NCI-H2196 treated with DMSO at 0.1 percent for 48 hours (cell line): Measurements from ENCODE around the gene PADI6.

Experiments
- DNase-seq: peaks from one replicate; lab custom pipeline; 2025; ENCODE audit not compliant: unreplicated experiment; lab: John Stamatoyannopoulos, UW

PADI6 gene

DNA sequence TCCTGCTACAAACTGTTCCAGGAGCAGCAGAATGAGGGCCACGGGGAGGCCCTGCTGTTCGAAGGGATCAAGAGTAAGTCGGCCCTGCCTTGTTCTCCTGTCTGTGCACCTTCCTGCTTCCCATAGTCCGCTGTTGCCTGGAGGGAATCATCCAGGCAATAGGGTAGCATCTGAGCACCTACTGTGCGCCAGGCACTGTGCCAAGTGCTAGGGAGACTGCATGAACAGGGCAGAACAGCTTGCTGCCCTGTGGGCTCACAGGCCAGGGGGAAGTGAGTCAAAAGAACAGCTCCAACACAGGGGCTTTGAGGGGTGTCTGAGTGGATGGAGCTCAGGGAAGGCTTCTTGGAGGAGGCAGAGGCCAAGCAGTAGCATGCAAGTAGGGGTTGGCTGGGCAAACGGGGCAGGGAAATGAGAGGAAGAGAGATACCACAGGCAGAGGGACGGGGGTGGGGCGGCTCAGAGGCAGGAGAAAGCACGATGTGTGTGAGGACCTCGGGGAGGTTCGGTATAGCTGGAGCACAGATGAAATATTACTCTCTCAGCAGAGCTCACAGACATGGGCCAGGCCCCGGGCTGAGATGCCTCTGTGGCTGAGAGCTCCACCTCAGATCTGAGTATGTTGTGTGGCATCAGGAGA is 15.5 kb upstream of the PADI6 start:
- DNase-seq = no peak

GRCh38 chr1:17358557-17358956 is 13.4 kb upstream of the PADI6 start:
- no peak for DNase-seq

DNA sequence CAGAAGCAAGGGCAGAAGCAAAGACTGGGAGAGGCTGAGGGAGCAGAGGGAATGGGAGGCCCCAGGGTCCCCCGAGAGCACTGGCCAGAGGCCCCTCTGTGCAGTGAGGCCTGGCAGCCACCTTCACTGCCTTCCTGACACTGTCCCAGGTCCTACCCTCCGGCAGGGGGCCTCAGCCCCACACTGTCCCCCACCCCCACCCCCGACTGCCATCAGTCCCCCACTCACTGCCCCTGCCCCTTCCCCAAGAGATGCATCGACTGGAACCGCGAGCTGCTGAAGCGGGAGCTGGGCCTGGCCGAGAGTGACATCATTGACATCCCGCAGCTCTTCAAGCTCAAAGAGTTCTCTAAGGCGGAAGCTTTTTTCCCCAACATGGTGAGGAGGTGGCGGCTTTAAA is 13.0 kb upstream of the PADI6 start:
- no peak for DNase-seq

- no peak for DNase-seq
Measured at GRCh38 chr1:17359808-17360207, 12.2 kb upstream of the PADI6 start.

DNA sequence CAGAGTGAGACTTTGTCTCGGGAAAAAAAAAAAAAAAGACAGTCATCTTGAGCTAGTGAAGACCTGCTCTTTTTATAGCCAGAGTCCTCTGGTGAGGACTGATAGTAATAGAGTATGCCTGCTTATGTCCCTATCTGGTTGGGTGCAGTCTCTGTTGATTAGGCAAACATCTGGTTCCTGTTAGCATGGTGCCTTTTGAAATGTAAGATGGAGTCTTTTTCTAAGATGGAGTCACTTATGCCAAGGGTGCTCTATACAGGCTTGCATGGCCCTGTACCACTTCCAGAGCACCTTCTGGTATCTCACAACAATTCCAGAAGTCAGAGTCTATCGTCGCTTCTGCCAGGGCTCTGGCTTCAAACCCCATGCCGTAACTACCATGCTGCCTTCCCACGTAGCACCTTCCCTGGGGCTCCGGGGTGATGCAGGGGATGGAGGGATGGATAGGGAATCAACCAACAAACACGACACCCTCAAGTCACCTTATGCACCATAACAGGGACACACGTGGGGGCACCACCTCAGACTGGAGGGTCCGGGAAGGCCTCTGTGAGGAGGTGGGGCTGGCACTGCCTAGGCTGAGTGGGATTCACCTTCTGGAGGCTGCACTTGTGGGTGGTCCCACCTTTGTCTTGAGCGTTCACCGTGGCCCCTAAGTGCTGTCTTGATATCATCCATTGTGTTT is 11.6 kb upstream of the PADI6 start:
- DNase-seq = no peak

DNA sequence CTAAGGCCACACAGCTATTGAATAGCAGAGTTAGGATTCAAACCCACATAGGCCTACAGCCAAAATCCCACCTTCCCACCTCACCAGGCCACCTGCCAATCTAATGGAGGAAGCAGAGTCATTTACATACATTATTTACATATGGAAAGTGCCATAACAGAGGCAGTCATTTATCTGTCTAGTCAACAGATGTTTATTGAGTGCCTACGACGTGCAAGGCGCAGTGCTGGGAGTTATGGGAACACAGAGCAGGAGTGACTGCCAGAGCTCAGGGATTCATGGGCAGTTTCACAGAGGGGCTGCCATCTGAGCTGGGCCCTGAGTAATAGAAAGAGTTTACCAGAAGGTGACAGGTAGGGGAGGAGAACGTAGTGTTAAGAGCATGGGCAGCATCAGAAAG is 10.3 kb upstream of the PADI6 start:
- DNase-seq = no peak

DNA sequence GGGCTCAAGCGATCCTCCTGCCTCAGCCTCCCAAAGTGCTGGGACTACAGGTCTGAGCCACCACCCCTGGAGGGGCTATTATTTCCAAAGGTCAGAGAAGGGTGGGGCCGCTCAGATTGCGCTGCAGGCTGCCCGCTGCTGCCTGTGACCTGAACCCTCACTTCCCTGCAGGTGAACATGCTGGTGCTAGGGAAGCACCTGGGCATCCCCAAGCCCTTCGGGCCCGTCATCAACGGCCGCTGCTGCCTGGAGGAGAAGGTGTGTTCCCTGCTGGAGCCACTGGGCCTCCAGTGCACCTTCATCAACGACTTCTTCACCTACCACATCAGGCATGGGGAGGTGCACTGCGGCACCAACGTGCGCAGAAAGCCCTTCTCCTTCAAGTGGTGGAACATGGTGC is 8.6 kb upstream of the PADI6 start:
- no peak for DNase-seq

- no peak for DNase-seq
Measured at GRCh38 chr1:17363771-17364170, 8.2 kb upstream of the PADI6 start.

GRCh38 chr1:17365293-17365692 is 6.7 kb upstream of the PADI6 start:
- no peak for DNase-seq

- no peak for DNase-seq
Measured at GRCh38 chr1:17369466-17369865, 2.5 kb upstream of the PADI6 start.

GRCh38 chr1:17370618-17371017 is 1.4 kb upstream of the PADI6 start:
- DNase-seq = no peak

DNA sequence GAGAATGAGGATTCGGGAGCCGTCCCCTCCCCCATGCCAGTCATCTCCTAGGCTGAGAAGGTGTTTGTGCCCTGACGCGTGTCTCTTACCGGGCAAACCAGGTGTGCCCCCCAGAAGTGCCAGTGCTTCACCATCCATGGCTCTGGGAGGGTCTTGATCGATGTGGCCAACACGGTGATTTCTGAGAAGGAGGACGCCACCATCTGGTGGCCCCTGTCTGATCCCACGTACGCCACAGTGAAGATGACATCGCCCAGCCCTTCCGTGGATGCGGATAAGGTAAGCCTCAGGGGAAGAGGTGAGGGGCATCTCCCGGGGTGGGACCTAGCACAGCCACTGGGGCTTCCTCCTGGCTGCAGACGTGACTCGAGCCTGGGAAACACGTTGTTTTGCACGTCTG is 959 bp downstream of the PADI6 start:
- DNase-seq = no peak

DNA sequence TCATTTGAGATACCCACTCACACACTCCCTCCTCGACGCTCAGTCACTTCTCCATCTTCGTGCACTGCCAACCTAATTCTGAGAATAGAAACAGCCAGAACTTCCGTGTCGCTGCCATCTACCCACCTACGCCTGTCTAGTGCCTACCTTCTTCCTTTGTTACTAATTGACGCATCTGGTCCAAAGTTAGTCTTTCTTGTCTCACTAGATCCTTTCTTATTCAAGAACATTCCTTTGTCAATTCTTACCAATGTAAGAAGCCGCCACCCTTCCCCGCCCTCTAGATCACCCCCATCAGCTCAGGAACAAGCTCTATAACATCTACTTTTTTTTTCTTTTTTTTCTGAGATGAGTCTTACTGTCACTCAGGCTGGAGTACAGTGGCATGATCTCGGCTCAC is 3.7 kb downstream of the PADI6 start:
- no peak for DNase-seq

DNA sequence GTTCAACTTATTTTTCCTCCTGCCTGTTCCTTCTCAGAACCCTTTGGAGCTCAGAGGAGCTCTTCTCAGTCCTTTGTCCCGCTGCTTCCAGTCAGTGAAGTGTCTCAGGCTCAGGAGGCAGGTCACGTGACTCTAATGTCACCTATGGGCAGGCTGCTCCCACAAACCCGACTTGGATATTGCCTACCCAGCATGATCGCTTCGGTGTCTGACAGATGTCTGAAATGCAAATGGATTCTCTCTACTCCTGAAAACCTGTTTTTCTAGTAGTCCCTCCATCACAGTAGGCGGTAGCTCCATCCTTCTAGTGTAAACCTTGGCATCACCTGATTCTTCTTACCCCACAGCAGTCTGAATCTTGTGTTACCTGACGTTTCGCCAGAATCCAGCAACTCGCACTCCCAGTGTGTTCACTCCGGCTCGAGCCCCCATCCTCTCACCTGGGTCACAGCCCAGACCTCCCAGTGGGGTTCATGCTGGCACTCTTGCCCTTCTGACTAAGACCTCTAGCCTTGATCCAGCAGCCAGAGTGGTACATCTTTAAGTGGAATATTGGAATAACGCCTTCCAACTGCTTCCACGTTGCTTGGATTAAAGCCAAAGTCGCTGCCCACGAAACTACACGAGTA is 5.4 kb downstream of the PADI6 start:
- DNase-seq = no peak

- no peak for DNase-seq
Measured at GRCh38 chr1:17381161-17381560, 9.2 kb downstream of the PADI6 start.

GRCh38 chr1:17392199-17392740 is 20.3 kb downstream of the PADI6 start:
- no peak for DNase-seq

DNA sequence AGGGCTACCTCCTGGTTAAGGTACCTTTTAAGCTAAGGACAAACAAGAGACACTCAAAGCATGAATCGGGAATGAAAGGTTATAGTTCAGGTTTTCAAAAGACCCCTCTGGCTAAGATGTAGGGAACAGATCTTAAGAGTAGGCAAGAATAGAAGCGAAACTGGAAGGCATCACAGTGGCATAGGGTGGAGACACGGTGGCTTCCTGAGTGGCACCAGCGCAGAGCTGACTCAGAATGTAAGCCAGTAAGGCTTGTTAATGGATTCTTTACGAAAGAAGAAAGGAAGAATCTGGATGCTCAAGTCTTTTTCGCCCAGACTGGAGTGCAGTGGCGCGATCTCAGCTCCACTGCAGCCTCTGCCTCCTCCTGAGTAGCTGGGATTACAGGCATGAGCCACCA is 21.2 kb downstream of the PADI6 start:
- no peak for DNase-seq

- no peak for DNase-seq
Measured at GRCh38 chr1:17397910-17398695, 26.1 kb downstream of the PADI6 start.

GRCh38 chr1:17400725-17401341 is 28.8 kb downstream of the PADI6 start:
- no peak for DNase-seq

- DNase-seq = no peak
Measured at GRCh38 chr1:17401841-17402240, 29.8 kb downstream of the PADI6 start.

GRCh38 chr1:17403081-17403480 is 31.1 kb downstream of the PADI6 start:
- no peak for DNase-seq
